Heart right ventricle (tissue), 16 donors: Measurements from ENCODE around the gene RPS17. TPM values are rescaled to one million over a fixed set of nuclear protein-coding genes. Genes with fewer than 3 reads are reported as not detected.

Experiments used
- ATAC-seq, 8 donors: fragments of 200-7000 bp; cut with Tn5 transposase; one replicate each; pipeline ENCODE4 v1.9.1; 2020; ENCODE audit warnings: mild to moderate bottlenecking in 8 of 8, moderate library complexity in 8 of 8, moderate number of reproducible peaks in 1 of 8
- DNase-seq, 2 donors: peaks; one replicate each; pipeline ENCODE4 v3.0.0-alpha.2; 2020
- H3K27ac ChIP-seq, 10 donors: fragments of 200-600 bp; sonication (generic) in 2 of 10; one replicate each; pipeline versions ENCODE4 v1.5.0 to v1.8.0; 2020 to 2022; ENCODE audit warnings: mild to moderate bottlenecking in 3 of 10
- H3K27me3 ChIP-seq, 7 donors: fragments of 200-600 bp; one replicate each; pipeline ENCODE4 v1.8.0; 2021 to 2022; ENCODE audit warnings: mild to moderate bottlenecking in 2 of 7
- H3K36me3 ChIP-seq, 9 donors: fragments of 200-600 bp; sonication (generic) in 1 of 9; one replicate each; pipeline versions ENCODE4 v1.5.0 to v1.8.0; 2020 to 2022; ENCODE audit warnings: mild to moderate bottlenecking in 2 of 9
- H3K4me1 ChIP-seq, 9 donors: fragments of 200-600 bp; sonication (generic) in 1 of 9; one replicate each; pipeline versions ENCODE4 v1.5.0 to v1.8.0; 2020 to 2022; ENCODE audit warnings: mild to moderate bottlenecking in 4 of 9
- H3K4me3 ChIP-seq, 10 donors: fragments of 200-600 bp; sonication (generic) in 2 of 10; one replicate each; pipeline versions ENCODE4 v1.5.0 to v1.8.0; 2020 to 2022; ENCODE audit warnings: mild to moderate bottlenecking in 7 of 10, moderate library complexity in 2 of 10
- H3K9me3 ChIP-seq, 11 donors: fragments of 200-600 bp in 10 of 11; sonication (generic) in 2 of 11; one replicate each; pipeline versions ENCODE4 v1.5.0 to v1.8.0; 2013 to 2022; ENCODE audit warnings: mild to moderate bottlenecking in 2 of 11, control low read depth in 1 of 11, moderate library complexity in 1 of 11
- CTCF ChIP-seq, 9 donors: fragments of 200-600 bp; sonication (generic) in 2 of 9; IDR thresholded peaks; one replicate each; pipeline versions ENCODE4 v1.5.0 to v1.8.0; 2021 to 2022; ENCODE audit warnings: antibody characterized with exemption in 9 of 9, mild to moderate bottlenecking in 5 of 9, moderate library complexity in 1 of 9
- WGBS, 2 donors: extraction: QIAGEN DNeasy Blood & Tissue Kit; methylation state at CpG; one replicate each; pipeline ENCODE4 v1.1.7; 2013; ENCODE audit warnings: inconsistent platforms in 1 of 2; 5-methylcytosine and 5-hydroxymethylcytosine counted together
- intact Hi-C, 10 donors: fragments of 100-400 bp; cut with DNase I; formaldehyde crosslinking; loops; one replicate each; pipeline versions ENCODE4 v1.11.1 to v1.14.2; 2022
- polyA plus RNA-seq, 2 donors: library from polyadenylated mRNA; stranded (reverse); fragments of 200-250 nt; gene quantifications; one replicate each; pipeline ENCODE4 v1.2.3, GENCODE V29; 2013
- total RNA-seq, 10 donors: library from RNA; stranded (reverse); fragmentation: NEBNext Ultra II Directional in 3 of 10; extraction: Animal tissue kit (Norgen Biotek cat#: 25700) in 3 of 10; gene quantifications; one replicate each; pipeline versions ENCODE4 v1.2.1 to v1.2.4, GENCODE V29; 2021 to 2023
- donor health status: Arrhythmogenic right ventricular cardiomyopathy.
- donor health status: ischemic (EF 13 %, LVEDD 7.1; RV severe dilation, severe dysfunction).
- donor health status: healthy with polysubstance abuse.
- donor health status: DM: no; HTN: yes; CAD: no.
- donor health status: DM: no; HTN: no; CAD: no.
- donor health status: ischemic (EF 25% LVEDD 6.9; RV normal size, moderate dysfunction).
- donor health status: ischemic (EF 25% LVEDD 5.7; RV mildly dilated, moderate dysfunction).
- donor health status: healthy.
- donor health status: DM: yes; HTN: yes; CAD: no.
- donor health status: Ischemic cardiomyopathy.
- donor health status: ischemic (EF 35%, LVEDD 5.7; RV mildly dilated, moderate dysfunction).
- donor health status: nonischemic (EF 11% LVEDD 7.7; RV severe dilation, severe dysfunction).
- donor health status: DM: yes; HTN: yes; CAD: no.
- donor health status: PGD.
- donor health status: ischemic (EF 29% LVEDD 5.4; RV normal size, mild dysfunction).
- donor health status: nonischemic (EF 23%, LVEDD 6.1; RV moderate dilation, normal function).

The RPS17 gene
- total and polyA plus RNA-seq, 12 donors = 675 to 3,888 (median 778) TPM

DNA sequence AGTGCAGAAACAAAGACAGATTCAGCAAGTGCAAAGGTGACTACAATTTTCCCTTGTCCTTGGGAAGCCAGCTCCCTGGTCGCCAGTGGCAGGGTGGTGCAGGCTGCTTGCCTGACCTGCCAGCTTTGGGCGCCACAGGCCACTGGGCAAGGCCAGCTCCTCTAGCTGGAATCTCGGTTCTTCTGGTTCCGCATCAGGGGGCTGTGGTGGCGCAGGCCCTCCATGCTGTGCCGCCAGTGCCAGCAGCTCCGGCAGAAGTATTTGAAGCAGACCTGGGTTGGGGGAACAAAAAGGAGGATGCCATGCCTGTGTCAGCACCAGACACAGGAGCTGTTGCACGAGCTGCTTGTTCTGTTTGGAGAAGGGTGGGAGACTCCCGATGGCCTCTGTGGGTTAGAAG lies 4.2 kb upstream of the RPS17 start:
- Histone ChIP-seq H3K4me1 (peaks cover 0 to 15% (median 7%) of the 10 kb centered on the region in 9 donors), H3K4me3 (no peak overlapping the region), H3K27ac (no peak overlapping the region), H3K36me3 (no peaks in the 10 kb centered on the region), H3K9me3 (no peaks in the 10 kb centered on the region), H3K27me3 (peaks cover 0 to 4% (median 0%) of the 10 kb centered on the region in 7 donors)
- TF ChIP-seq CTCF (IDR thresholded peaks at IDR 0.05) = no peak
- 78 to 83% methylated on average over 9 of the region's 9 CpGs for WGBS, 2 donors
- ATAC-seq (no peak), DNase-seq (no peak)
- intact Hi-C loops = loop anchor here in 4 of 10 donors (5.0 to 10.0 kb wide), 6 partner anchors 200 to 470 kb away; partner anchors contain the start of genes C15orf40 (in 1 of the 4), FSD2 (in 1 of the 4) and WHAMM (in 1 of the 4)

GRCh38 chr15:82543160-82543559 lies 2.9 kb upstream of the RPS17 start:
- ATAC-seq = no peak
- Histone ChIP-seq H3K4me3 (no peak overlapping the region), H3K27ac (no peak overlapping the region), H3K9me3 (no peaks in the 10 kb centered on the region), H3K4me1 (peaks cover 2 to 28% (median 20%) of the 10 kb centered on the region in 9 donors), H3K27me3 (peaks cover 0 to 4% (median 0%) of the 10 kb centered on the region in 7 donors), H3K36me3 (peaks cover 0 to 8% (median 8%) of the 10 kb centered on the region in 9 donors)
- WGBS, 2 donors = 37 to 43% methylated on average over 2 of the region's 2 CpGs
- no peak for TF ChIP-seq CTCF (IDR thresholded peaks at IDR 0.05)
- intact Hi-C loops = loop anchor here in 4 of 10 donors (5.0 to 10.0 kb wide), 6 partner anchors 202 to 472 kb away; partner anchors contain the start of genes C15orf40 (in 1 of the 4), FSD2 (in 1 of the 4) and WHAMM (in 1 of the 4)
- DNase-seq = no peak

GRCh38 chr15:82540984-82541431 lies 751 bp upstream of the RPS17 start:
- DNase-seq (no peak), ATAC-seq (peak in 6 of 8 donors; percentile 1 to 15 (median 2))
- intact Hi-C loops = loop anchor here in 4 of 10 donors (5.0 to 10.0 kb wide), 6 partner anchors 204 to 474 kb away; partner anchors contain the start of genes C15orf40 (in 1 of the 4), FSD2 (in 1 of the 4) and WHAMM (in 1 of the 4)

DNA sequence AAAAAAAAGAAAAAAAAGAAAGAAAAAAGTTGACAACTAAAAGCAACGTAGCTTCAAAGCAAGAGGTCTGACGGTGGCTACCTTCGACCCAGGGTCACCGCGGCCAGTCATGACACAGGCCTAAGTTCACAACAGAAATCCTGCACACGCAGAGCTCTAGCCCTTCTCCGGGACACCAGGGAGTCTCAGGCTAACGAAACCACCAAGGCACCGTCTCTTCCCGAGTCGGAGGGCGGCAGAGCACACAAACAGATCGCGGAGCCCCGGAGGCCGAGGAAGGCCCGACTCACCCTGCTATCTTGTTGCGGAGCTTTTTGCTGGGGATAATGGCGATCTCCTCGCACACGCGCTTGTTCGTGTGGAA lies 584 bp downstream of the RPS17 start:
- Histone ChIP-seq H3K36me3 (peaks cover 0 to 43% (median 34%) of the 10 kb centered on the region in 9 donors), H3K27ac (peak overlapping the region in 9 of 10 donors; percentile 66 to 96 (median 90)), H3K4me3 (peak overlapping the region; percentile 65 to 98 (median 88)), H3K27me3 (peaks cover 0 to 4% (median 0%) of the 10 kb centered on the region in 7 donors), H3K4me1 (peaks cover 2 to 47% (median 41%) of the 10 kb centered on the region in 9 donors), H3K9me3 (no peaks in the 10 kb centered on the region)
- DNase-seq (no peak), ATAC-seq (peak in 5 of 8 donors; percentile 1 to 9 (median 2))
- TF ChIP-seq CTCF (IDR thresholded peaks at IDR 0.05) = no peak
- intact Hi-C loops = loop anchor here in 5 of 10 donors (5.0 to 10.0 kb wide), 7 partner anchors 205 to 475 kb away; partner anchors contain the start of genes C15orf40 (in 1 of the 5), FSD2 (in 1 of the 5) and WHAMM (in 1 of the 5)
- 1% methylated on average over 23 of the region's 23 CpGs for WGBS, 2 donors

More at GRCh38 chr15:82540984-82541431, 751 bp upstream of the RPS17 start:
- peaks cover 2 to 43% (median 35%) of the 10 kb centered on the region in 9 donors for H3K4me1 ChIP-seq
- H3K27ac ChIP-seq = peak overlapping the region; percentile 51 to 96 (median 90)
- H3K27me3 ChIP-seq = peaks cover 0 to 4% (median 0%) of the 10 kb centered on the region in 7 donors
- peak overlapping the region; percentile 65 to 98 (median 88) for H3K4me3 ChIP-seq
- H3K9me3 ChIP-seq = no peaks in the 10 kb centered on the region
- H3K36me3 ChIP-seq = peaks cover 0 to 30% (median 27%) of the 10 kb centered on the region in 9 donors
- WGBS, 2 donors = 28 to 37% methylated on average over 11 of the region's 11 CpGs
- TF ChIP-seq CTCF (IDR thresholded peaks at IDR 0.05) = no peak
